CD4-positive, alpha-beta T cell (primary cell): ENCODE measurements around the gene RAPGEF2. TPM values are rescaled to one million over a fixed set of nuclear protein-coding genes. Genes with fewer than 3 reads are reported as not detected.

Experiments used
- ATAC-seq: fragments of 200-7000 bp; cut with Tn5 transposase; one replicate; pipeline ENCODE4 v1.10.0; 2022; ENCODE audit warnings: mild to moderate bottlenecking; ENCODE audit not compliant: poor library complexity
- CTCF ChIA-PET: fragments of 350-600 bp; sonication (Branson Sonifier 250); formaldehyde crosslinking; loops from one replicate; lab custom pipeline; 2021; ENCODE audit warnings: antibody characterized with exemption, inconsistent platforms; lab: Charles Lee
- POLR2A ChIA-PET: fragments of 350-600 bp; sonication (Branson Sonifier 250); formaldehyde crosslinking; loops from one replicate; lab custom pipeline; 2021; ENCODE audit warnings: antibody characterized with exemption, inconsistent platforms; lab: Charles Lee
- DNase-seq, 14 experiments: peaks; one replicate each; pipeline ENCODE4 v3.0.0-alpha.2; 2013 to 2020; ENCODE audit warnings: mixed read lengths in 2 of 14
- H3K27ac ChIP-seq, 2 donors: one replicate each; pipeline versions ENCODE4 v1.5.1 to v1.7.0; 2013; ENCODE audit warnings: low read length in 2 of 2, low read depth in 1 of 2, mild to moderate bottlenecking in 1 of 2
- H3K27me3 ChIP-seq, 2 experiments: 1 replicate in 1 of 2; 2 replicates in 1 of 2; pipeline versions ENCODE4 v1.6.1 to v1.7.0; 2013; ENCODE audit warnings: low read length in 2 of 2, control low read depth in 1 of 2, mild to moderate bottlenecking in 1 of 2, moderate library complexity in 1 of 2; ENCODE audit not compliant: insufficient read depth in 2 of 2, control insufficient read depth in 1 of 2
- H3K36me3 ChIP-seq: one replicate; pipeline ENCODE4 v1.6.1; 2013; ENCODE audit warnings: low read length, control low read depth; ENCODE audit not compliant: insufficient read depth
- H3K4me1 ChIP-seq: one replicate; pipeline ENCODE4 v1.6.1; 2013; ENCODE audit warnings: low read length, control low read depth; ENCODE audit not compliant: insufficient read depth
- H3K4me3 ChIP-seq: one replicate; pipeline ENCODE4 v1.5.1; 2013; ENCODE audit warnings: mild to moderate bottlenecking, low read length, moderate library complexity
- H3K9me3 ChIP-seq, 2 experiments: 1 replicate in 1 of 2; 2 replicates in 1 of 2; pipeline versions ENCODE4 v1.6.1 to v1.7.0; 2013; ENCODE audit warnings: low read length in 2 of 2, mild to moderate bottlenecking in 2 of 2, control low read depth in 1 of 2, moderate library complexity in 1 of 2; ENCODE audit not compliant: control insufficient read depth in 1 of 2, insufficient read depth in 1 of 2
- H3K27ac Mint-ChIP-seq: one replicate; pipeline ENCODE4 v1.8.0; 2020; ENCODE audit warnings: mixed read lengths
- H3K27me3 Mint-ChIP-seq: one replicate; pipeline ENCODE4 v1.8.0; 2021; ENCODE audit warnings: mixed read lengths
- H3K36me3 Mint-ChIP-seq: one replicate; pipeline ENCODE4 v1.8.0; 2021; ENCODE audit warnings: low read depth, mixed read lengths
- H3K4me1 Mint-ChIP-seq: one replicate; pipeline ENCODE4 v1.8.0; 2021; ENCODE audit warnings: low read depth, mixed read lengths
- H3K4me3 Mint-ChIP-seq: one replicate; pipeline ENCODE4 v1.8.0; 2020; ENCODE audit warnings: mild to moderate bottlenecking, mixed read lengths
- H3K9me3 Mint-ChIP-seq: one replicate; pipeline ENCODE4 v1.8.0; 2020; ENCODE audit warnings: mixed read lengths
- CTCF ChIP-seq: fragments of 200-600 bp; IDR thresholded peaks from one replicate; pipeline ENCODE4 v1.8.0; 2022; ENCODE audit warnings: antibody characterized with exemption, mild to moderate bottlenecking
- intact Hi-C, 2 experiments: fragments of 100-400 bp; cut with DNase I in 1 of 2; cut with micrococcal nuclease in 1 of 2; formaldehyde crosslinking; loops; one replicate each; pipeline versions ENCODE4 v1.15.1 to v1.9.0; 2023 to 2025; cut with DNase I, micrococcal nuclease
- total RNA-seq, 174 experiments: library from RNA in 2 of 174; stranded (reverse) in 2 of 174; gene quantifications; one replicate each; pipeline ENCODE4 v1.2.3 and lab custom pipeline; 2021 to 2026

Gene RAPGEF2
- total RNA-seq, 2 experiments from 2014 or later, result 25.6 to 26.4 TPM

- Mint-ChIP-seq H3K4me3 (no peak overlapping the region), H3K9me3 (no peaks in the 10 kb centered on the region), H3K36me3 (peaks cover 55% of the 10 kb centered on the region), H3K27me3 (no peaks in the 10 kb centered on the region), H3K4me1 (no peaks in the 10 kb centered on the region), H3K27ac (no peak overlapping the region)
- ChIA-PET CTCF (no interaction called here), POLR2A (no interaction called here)
- DNase-seq (no peak), ATAC-seq (no peak)
- Histone ChIP-seq H3K9me3 (peaks cover 0 to under 1% of the 10 kb centered on the region in 2 experiments), H3K4me1 (no peaks in the 10 kb centered on the region), H3K4me3 (no peak overlapping the region), H3K36me3 (peaks cover 18% of the 10 kb centered on the region), H3K27me3 (no peaks in the 10 kb centered on the region), H3K27ac (no peak overlapping the region)
- intact Hi-C loops, result no loop called here
- TF ChIP-seq CTCF, result no peak
Observed at GRCh38 chr4:159360549-159360948, 257.7 kb downstream of the RAPGEF2 start.

- intact Hi-C loops, result no loop called here
- H3K27me3 Mint-ChIP-seq, result peaks cover 16% of the 10 kb centered on the region
- DNase-seq, result no peak
- Histone ChIP-seq H3K36me3 (peaks cover 11% of the 10 kb centered on the region), H3K4me3 (no peak overlapping the region), H3K9me3 (peaks cover 0 to 3% of the 10 kb centered on the region in 2 experiments), H3K4me1 (no peaks in the 10 kb centered on the region), H3K27me3 (no peaks in the 10 kb centered on the region), H3K27ac (no peak overlapping the region)
- no peak for TF ChIP-seq CTCF
- no peaks in the 10 kb centered on the region for H3K4me1 Mint-ChIP-seq
- POLR2A ChIA-PET, result no interaction called here
- CTCF ChIA-PET, result no interaction called here
- no peak overlapping the region for H3K4me3 Mint-ChIP-seq
- no peak for ATAC-seq
- H3K36me3 Mint-ChIP-seq, result peaks cover 32% of the 10 kb centered on the region
- no peak overlapping the region for H3K27ac Mint-ChIP-seq
- no peaks in the 10 kb centered on the region for H3K9me3 Mint-ChIP-seq
Observed at GRCh38 chr4:159363361-159363760, 260.5 kb downstream of the RAPGEF2 start.

- Mint-ChIP-seq H3K36me3 (no peaks in the 10 kb centered on the region), H3K4me3 (no peak overlapping the region), H3K9me3 (no peaks in the 10 kb centered on the region), H3K27ac (no peak overlapping the region), H3K27me3 (peaks cover 30% of the 10 kb centered on the region), H3K4me1 (no peaks in the 10 kb centered on the region)
- Histone ChIP-seq H3K4me3 (no peak overlapping the region), H3K27me3 (peaks cover 0 to 2% of the 10 kb centered on the region in 2 experiments), H3K4me1 (no peaks in the 10 kb centered on the region), H3K36me3 (no peaks in the 10 kb centered on the region), H3K27ac (no peak overlapping the region), H3K9me3 (peaks cover 0 to 3% of the 10 kb centered on the region in 2 experiments)
- ChIA-PET CTCF (no interaction called here), POLR2A (no interaction called here)
- intact Hi-C loops, result no loop called here
- ATAC-seq (no peak), DNase-seq (no peak)
- TF ChIP-seq CTCF, result no peak
Observed at GRCh38 chr4:159366966-159367780, 264.3 kb downstream of the RAPGEF2 start.
